Activated gamma-delta T cell treated with Interleukin-2 at 50 U/mL for 16 hours (primary cell): ENCODE data around the gene SLC35G1.
A peak's percentile ranks its signal among the peaks of the same experiment; 100 is the strongest.

Experiments used
- DNase-seq: peaks from one replicate; pipeline ENCODE4 v3.0.0-alpha.2; 2020

SLC35G1 gene

GRCh38 chr10:93879273-93879672 is 14.5 kb upstream of the SLC35G1 start:
- DNase-seq = no peak

GRCh38 chr10:93894516-93895378 is 969 bp downstream of the SLC35G1 start:
- no peak for DNase-seq

- no peak for DNase-seq
Measured at GRCh38 chr10:93897070-93897780, 3.4 kb downstream of the SLC35G1 start.

- no peak for DNase-seq
Measured at GRCh38 chr10:93899109-93899508, 5.3 kb downstream of the SLC35G1 start.

GRCh38 chr10:93903051-93903450 is 9.3 kb downstream of the SLC35G1 start:
- no peak for DNase-seq

GRCh38 chr10:93904901-93905300 is 11.1 kb downstream of the SLC35G1 start:
- no peak for DNase-seq

- no peak for DNase-seq
Measured at GRCh38 chr10:93907059-93907458, 13.3 kb downstream of the SLC35G1 start.

GRCh38 chr10:93911866-93912265 is 18.1 kb downstream of the SLC35G1 start:
- DNase-seq = no peak

- DNase-seq = no peak
Measured at GRCh38 chr10:93912444-93912843, 18.7 kb downstream of the SLC35G1 start.

GRCh38 chr10:93913706-93914105 is 19.9 kb downstream of the SLC35G1 start:
- DNase-seq = no peak

- no peak for DNase-seq
Measured at GRCh38 chr10:93915598-93915997, 21.8 kb downstream of the SLC35G1 start.

GRCh38 chr10:93916257-93917063 is 22.7 kb downstream of the SLC35G1 start:
- DNase-seq = no peak

GRCh38 chr10:93917064-93917391 is 23.2 kb downstream of the SLC35G1 start:
- DNase-seq = no peak

GRCh38 chr10:93917821-93918220 is 24.0 kb downstream of the SLC35G1 start:
- DNase-seq = no peak

- DNase-seq = peak; percentile 10
Measured at GRCh38 chr10:93921338-93921737, 27.6 kb downstream of the SLC35G1 start.

- DNase-seq = no peak
Measured at GRCh38 chr10:93926613-93927012, 32.8 kb downstream of the SLC35G1 start.

GRCh38 chr10:93938140-93938539 is 44.4 kb downstream of the SLC35G1 start:
- DNase-seq = no peak

- no peak for DNase-seq
Measured at GRCh38 chr10:93940881-93941280, 47.1 kb downstream of the SLC35G1 start.

- DNase-seq = no peak
Measured at GRCh38 chr10:93941606-93942005, 47.8 kb downstream of the SLC35G1 start.

- DNase-seq = no peak
Measured at GRCh38 chr10:93945819-93946218, 52.0 kb downstream of the SLC35G1 start.

- DNase-seq = no peak
Measured at GRCh38 chr10:93947055-93947454, 53.3 kb downstream of the SLC35G1 start.

GRCh38 chr10:93947524-93947923 is 53.7 kb downstream of the SLC35G1 start:
- no peak for DNase-seq

- no peak for DNase-seq
Measured at GRCh38 chr10:93951905-93952304, 58.1 kb downstream of the SLC35G1 start.
